VCaP (cell line): ENCODE measurements around the gene FBLN7.

Experiments used
- H3K27ac ChIP-seq: fragments of 450-650 bp; 2 replicates; pipeline ENCODE4 v1.5.1; 2017
- TF ChIP-seq, protein P1 (sequence below): fragments of 450-650 bp; conservative IDR thresholded peaks from 2 replicates; pipeline ENCODE4 v1.5.1; 2017; ENCODE audit warnings: mild to moderate bottlenecking, moderate library complexity

Gene FBLN7

GRCh38 chr2:112143150-112143549 is 5.0 kb downstream of the FBLN7 start:
- TF ChIP-seq, protein P1, sequence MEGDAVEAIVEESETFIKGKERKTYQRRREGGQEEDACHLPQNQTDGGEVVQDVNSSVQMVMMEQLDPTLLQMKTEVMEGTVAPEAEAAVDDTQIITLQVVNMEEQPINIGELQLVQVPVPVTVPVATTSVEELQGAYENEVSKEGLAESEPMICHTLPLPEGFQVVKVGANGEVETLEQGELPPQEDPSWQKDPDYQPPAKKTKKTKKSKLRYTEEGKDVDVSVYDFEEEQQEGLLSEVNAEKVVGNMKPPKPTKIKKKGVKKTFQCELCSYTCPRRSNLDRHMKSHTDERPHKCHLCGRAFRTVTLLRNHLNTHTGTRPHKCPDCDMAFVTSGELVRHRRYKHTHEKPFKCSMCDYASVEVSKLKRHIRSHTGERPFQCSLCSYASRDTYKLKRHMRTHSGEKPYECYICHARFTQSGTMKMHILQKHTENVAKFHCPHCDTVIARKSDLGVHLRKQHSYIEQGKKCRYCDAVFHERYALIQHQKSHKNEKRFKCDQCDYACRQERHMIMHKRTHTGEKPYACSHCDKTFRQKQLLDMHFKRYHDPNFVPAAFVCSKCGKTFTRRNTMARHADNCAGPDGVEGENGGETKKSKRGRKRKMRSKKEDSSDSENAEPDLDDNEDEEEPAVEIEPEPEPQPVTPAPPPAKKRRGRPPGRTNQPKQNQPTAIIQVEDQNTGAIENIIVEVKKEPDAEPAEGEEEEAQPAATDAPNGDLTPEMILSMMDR = no peak
- H3K27ac ChIP-seq = no peak overlapping the region

DNA sequence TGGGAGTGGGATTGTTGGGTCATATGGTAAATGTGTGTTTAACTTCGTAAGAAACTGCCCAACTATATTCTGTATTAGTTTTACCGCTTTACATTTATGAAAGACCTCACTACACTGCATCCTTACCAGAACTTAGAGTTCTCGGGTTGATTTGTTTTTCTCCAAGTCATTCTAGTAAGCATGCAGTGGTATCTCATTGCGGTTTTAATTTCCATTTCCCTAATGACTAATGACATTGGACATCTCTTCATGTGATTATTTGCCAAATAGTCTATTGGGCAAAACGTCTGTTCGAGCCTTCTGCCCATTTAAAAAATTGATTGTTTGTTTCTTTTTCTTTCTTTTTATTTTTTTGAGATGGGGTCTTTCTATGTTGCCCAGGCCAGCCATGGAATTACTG is 6.8 kb downstream of the FBLN7 start:
- TF ChIP-seq, protein P1 = no peak
- H3K27ac ChIP-seq = no peak overlapping the region

DNA sequence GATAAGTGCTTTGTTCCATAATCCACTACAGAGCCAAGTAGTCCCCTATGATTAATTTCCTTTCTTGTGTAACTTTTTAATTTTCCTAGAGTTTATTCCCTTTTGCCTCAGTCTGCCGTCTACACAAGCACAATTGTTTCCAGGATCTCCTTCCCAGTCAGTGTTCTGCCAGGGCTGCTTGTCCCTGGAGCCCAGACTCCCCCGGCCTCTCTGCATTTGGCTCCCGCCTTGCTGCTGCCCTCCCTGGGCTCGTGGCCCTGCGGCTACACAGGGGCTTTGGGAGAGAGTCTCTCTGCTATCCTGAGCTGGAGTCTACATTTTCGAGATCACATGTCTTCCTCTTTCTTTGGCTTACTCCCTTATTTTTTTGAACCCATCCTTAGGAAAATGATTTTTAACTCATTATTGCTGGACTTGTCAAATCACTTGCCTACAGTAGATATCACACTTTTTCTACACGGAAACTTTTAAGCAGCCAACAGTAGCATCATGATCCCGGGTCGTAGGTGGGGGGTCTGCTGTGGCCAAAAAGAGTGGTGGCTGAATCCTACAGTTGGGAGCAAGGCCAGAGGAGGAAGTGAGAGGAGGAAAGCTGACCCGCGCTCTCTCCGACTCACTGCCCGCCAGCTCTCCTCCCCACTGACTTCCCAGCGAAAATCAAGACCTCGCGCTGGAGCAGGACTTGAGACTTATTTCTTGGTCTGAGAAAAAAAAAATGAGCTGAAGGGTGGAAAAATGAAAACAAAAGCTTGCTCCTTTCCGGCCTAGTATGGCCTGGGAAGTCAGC is 9.4 kb downstream of the FBLN7 start:
- TF ChIP-seq, protein P1 = no peak
- no peak overlapping the region for H3K27ac ChIP-seq

- H3K27ac ChIP-seq = no peak overlapping the region
- TF ChIP-seq, protein P1 = no peak
Observed at GRCh38 chr2:112148477-112148876, 10.3 kb downstream of the FBLN7 start.

GRCh38 chr2:112149194-112149593 is 11.0 kb downstream of the FBLN7 start:
- no peak overlapping the region for H3K27ac ChIP-seq
- TF ChIP-seq, protein P1 = no peak

DNA sequence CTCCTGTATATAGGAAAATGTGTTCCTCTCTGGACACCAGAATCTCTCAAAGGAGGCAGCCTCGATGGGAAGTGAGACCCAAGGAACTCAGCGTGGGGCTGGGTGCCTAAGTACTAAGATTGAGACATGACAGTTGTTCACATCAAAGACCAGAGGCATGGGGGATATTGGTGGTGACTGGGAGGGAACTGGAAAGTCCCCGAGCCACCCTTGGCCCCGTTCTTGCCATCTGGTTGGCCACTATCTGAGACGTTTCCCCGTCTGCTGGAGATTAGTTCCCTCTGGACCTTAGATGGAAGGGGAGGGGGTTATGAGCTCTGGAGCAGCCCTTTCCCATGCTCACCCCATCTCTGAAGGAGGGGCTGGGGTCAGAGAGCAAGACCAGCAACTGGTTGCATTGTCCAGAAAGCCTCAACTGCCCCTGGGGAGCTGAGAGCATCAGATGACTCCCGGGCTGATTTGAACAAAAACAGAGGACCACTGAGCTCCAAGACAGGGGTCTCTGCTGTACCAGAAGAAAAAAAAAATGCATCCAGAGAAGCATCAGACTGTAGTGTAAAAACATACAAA is 11.8 kb downstream of the FBLN7 start:
- TF ChIP-seq, protein P1 = no peak
- H3K27ac ChIP-seq = no peak overlapping the region

DNA sequence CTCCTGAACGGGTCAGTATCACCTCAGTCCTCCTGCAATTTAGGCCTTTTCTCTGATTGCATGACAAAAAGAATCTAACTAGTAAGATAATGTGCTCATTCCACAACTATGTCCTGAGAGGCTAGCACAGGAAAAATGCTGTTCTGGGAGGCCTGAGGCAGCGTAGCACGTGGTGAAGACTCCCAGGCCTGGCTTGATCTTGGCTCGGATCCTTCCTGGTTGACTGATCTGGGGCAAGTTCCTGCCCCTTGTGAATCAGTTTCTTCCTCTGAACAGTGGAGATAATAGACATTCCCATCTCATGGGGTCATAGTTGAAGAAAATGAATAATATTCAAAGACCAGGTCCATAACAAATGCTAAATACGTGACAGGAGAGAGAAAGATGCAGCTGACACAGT is 12.3 kb downstream of the FBLN7 start:
- TF ChIP-seq, protein P1 = no peak
- no peak overlapping the region for H3K27ac ChIP-seq
